ENCODE data around the gene CEACAM7. TPM values are rescaled to one million over a fixed set of nuclear protein-coding genes. Genes with fewer than 3 reads are reported as not detected.

The CEACAM7 gene
- total and polyA plus RNA-seq, 12 donors, result not detected

DNA sequence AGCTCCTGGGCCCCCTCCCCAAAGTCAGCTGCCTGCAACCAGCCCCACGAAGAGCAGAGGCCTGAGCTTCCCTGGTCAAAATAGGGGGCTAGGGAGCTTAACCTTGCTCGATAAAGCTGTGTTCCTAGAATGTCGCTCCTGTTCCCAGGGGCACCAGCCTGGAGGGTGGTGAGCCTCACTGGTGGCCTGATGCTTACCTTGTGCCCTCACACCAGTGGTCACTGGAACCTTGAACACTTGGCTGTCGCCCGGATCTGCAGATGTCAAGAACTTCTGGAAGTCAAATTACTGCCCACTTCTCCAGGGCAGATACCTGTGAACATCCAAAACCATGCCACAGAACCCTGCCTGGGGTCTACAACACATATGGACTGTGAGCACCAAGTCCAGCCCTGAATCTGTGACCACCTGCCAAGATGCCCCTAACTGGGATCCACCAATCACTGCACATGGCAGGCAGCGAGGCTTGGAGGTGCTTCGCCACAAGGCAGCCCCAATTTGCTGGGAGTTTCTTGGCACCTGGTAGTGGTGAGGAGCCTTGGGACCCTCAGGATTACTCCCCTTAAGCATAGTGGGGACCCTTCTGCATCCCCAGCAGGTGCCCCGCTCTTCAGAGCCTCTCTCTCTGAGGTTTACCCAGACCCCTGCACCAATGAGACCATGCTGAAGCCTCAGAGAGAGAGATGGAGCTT is 15.7 kb upstream of the CEACAM7 start:
- Histone ChIP-seq H3K4me1 (no peaks in the 10 kb centered on the region), H3K27ac (no peak overlapping the region), H3K27me3 (peaks cover 0 to 74% (median 55%) of the 10 kb centered on the region in 7 donors), H3K4me3 (no peak overlapping the region), H3K36me3 (no peaks in the 10 kb centered on the region), H3K9me3 (no peaks in the 10 kb centered on the region)
- intact Hi-C loops (cut with DNase I), result no loop called here
- TF ChIP-seq, protein P1, sequence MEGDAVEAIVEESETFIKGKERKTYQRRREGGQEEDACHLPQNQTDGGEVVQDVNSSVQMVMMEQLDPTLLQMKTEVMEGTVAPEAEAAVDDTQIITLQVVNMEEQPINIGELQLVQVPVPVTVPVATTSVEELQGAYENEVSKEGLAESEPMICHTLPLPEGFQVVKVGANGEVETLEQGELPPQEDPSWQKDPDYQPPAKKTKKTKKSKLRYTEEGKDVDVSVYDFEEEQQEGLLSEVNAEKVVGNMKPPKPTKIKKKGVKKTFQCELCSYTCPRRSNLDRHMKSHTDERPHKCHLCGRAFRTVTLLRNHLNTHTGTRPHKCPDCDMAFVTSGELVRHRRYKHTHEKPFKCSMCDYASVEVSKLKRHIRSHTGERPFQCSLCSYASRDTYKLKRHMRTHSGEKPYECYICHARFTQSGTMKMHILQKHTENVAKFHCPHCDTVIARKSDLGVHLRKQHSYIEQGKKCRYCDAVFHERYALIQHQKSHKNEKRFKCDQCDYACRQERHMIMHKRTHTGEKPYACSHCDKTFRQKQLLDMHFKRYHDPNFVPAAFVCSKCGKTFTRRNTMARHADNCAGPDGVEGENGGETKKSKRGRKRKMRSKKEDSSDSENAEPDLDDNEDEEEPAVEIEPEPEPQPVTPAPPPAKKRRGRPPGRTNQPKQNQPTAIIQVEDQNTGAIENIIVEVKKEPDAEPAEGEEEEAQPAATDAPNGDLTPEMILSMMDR (IDR thresholded peaks at IDR 0.05), result no peak
- 63 to 64% methylated on average over 8 of the region's 8 CpGs for WGBS, 2 donors
- ATAC-seq, result no peak
- DNase-seq, result no peak

DNA sequence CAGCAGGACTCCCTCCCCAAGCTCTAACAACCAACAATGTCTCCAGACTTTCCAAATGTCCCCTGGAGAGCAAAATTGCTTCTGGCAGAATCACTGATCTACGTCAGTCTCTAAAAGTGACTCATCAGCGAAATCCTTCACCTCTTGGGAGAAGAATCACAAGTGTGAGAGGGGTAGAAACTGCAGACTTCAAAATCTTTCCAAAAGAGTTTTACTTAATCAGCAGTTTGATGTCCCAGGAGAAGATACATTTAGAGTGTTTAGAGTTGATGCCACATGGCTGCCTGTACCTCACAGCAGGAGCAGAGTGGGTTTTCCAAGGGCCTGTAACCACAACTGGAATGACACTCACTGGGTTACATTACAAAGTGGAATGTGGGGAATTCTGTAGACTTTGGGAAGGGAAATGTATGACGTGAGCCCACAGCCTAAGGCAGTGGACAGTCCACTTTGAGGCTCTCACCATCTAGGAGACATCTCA is 14.1 kb upstream of the CEACAM7 start:
- intact Hi-C loops (cut with DNase I), result no loop called here
- H3K36me3 ChIP-seq, result no peaks in the 10 kb centered on the region
- no peaks in the 10 kb centered on the region for H3K9me3 ChIP-seq
- TF ChIP-seq, protein P1 (IDR thresholded peaks at IDR 0.05), result no peak
- WGBS, 2 donors, result 32 to 37% methylated on average over 3 of the region's 3 CpGs
- peaks cover 0 to 59% (median 45%) of the 10 kb centered on the region in 7 donors for H3K27me3 ChIP-seq
- no peak for ATAC-seq
- H3K27ac ChIP-seq, result no peak overlapping the region
- no peaks in the 10 kb centered on the region for H3K4me1 ChIP-seq
- no peak for DNase-seq
- H3K4me3 ChIP-seq, result no peak overlapping the region

DNA sequence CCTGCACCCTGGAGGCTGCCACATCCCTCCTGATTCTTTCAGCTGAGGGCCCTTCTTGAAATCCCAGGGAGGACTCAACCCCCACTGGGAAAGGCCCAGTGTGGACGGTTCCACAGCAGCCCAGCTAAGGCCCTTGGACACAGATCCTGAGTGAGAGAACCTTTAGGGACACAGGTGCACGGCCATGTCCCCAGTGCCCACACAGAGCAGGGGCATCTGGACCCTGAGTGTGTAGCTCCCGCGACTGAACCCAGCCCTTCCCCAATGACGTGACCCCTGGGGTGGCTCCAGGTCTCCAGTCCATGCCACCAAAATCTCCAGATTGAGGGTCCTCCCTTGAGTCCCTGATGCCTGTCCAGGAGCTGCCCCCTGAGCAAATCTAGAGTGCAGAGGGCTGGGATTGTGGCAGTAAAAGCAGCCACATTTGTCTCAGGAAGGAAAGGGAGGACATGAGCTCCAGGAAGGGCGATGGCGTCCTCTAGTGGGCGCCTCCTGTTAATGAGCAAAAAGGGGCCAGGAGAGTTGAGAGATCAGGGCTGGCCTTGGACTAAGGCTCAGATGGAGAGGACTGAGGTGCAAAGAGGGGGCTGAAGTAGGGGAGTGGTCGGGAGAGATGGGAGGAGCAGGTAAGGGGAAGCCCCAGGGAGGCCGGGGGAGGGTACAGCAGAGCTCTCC is 13.5 kb upstream of the CEACAM7 start:
- H3K4me3 ChIP-seq, result no peak overlapping the region
- no peaks in the 10 kb centered on the region for H3K36me3 ChIP-seq
- intact Hi-C loops (cut with DNase I), result no loop called here
- no peak overlapping the region for H3K27ac ChIP-seq
- no peaks in the 10 kb centered on the region for H3K9me3 ChIP-seq
- no peak for ATAC-seq
- peaks cover 0 to 57% (median 39%) of the 10 kb centered on the region in 7 donors for H3K27me3 ChIP-seq
- DNase-seq, result no peak
- 32 to 33% methylated on average over 10 of the region's 10 CpGs for whole genome bisulfite sequencing, 2 donors
- H3K4me1 ChIP-seq, result no peaks in the 10 kb centered on the region
- TF ChIP-seq, protein P1 (IDR thresholded peaks at IDR 0.05), result no peak

DNA sequence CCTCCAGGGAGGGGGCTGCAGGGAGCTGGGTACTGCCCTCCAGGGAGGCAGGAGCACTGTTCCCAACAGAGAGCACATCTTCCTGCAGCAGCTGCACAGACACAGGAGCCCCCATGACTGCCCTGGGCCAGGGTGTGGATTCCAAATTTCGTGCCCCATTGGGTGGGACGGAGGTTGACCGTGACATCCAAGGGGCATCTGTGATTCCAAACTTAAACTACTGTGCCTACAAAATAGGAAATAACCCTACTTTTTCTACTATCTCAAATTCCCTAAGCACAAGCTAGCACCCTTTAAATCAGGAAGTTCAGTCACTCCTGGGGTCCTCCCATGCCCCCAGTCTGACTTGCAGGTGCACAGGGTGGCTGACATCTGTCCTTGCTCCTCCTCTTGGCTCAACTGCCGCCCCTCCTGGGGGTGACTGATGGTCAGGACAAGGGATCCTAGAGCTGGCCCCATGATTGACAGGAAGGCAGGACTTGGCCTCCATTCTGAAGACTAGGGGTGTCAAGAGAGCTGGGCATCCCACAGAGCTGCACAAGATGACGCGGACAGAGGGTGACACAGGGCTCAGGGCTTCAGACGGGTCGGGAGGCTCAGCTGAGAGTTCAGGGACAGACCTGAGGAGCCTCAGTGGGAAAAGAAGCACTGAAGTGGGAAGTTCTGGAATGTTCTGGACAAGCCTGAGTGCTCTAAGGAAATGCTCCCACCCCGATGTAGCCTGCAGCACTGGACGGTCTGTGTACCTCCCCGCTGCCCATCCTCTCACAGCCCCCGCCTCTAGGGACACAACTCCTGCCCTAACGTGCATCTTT is 12.5 kb upstream of the CEACAM7 start:
- WGBS, 2 donors, result 64 to 70% methylated on average over 13 of the region's 13 CpGs
- DNase-seq, result no peak

More for the DNA sequence above, 12.5 kb upstream of the CEACAM7 start:
- H3K4me1 ChIP-seq, result no peaks in the 10 kb centered on the region
- no peak for ATAC-seq
- no peaks in the 10 kb centered on the region for H3K9me3 ChIP-seq
- intact Hi-C loops (cut with DNase I), result no loop called here
- H3K4me3 ChIP-seq, result no peak overlapping the region
- peaks cover 0 to 54% (median 38%) of the 10 kb centered on the region in 7 donors for H3K27me3 ChIP-seq
- no peak overlapping the region for H3K27ac ChIP-seq
- TF ChIP-seq, protein P1 (IDR thresholded peaks at IDR 0.05), result no peak
- no peaks in the 10 kb centered on the region for H3K36me3 ChIP-seq

Measured in heart right ventricle (tissue), 16 donors.